COLO668 (cell line): ENCODE results near the gene ATP1A3.

ENCODE experiments used
- DNase-seq: peaks from one replicate; lab custom pipeline; 2025; ENCODE audit not compliant: unreplicated experiment; lab: John Stamatoyannopoulos, UW

ATP1A3 gene

GRCh38 chr19:41918095-41918494 lies 75.9 kb downstream of the ATP1A3 start:
- no peak for DNase-seq

- DNase-seq, result no peak
These were observed 76.4 kb downstream of the ATP1A3 start for GRCh38 chr19:41917676-41918075.
